K562 (cell line): ENCODE measurements around the gene COG2.

Experiments
- CHD4 ChIP-seq: fragments of 200-600 bp; sonication (generic); IDR thresholded peaks from 3 replicates; pipeline ENCODE4 v1.6.1; 2012; ENCODE audit warnings: low read depth, mild to moderate bottlenecking, mixed read lengths, low read length, inconsistent platforms; ENCODE audit not compliant: insufficient read depth, insufficient replicate concordance, poor library complexity, severe bottlenecking
- SMAD1 ChIP-seq: fragments of 150-350 bp; IDR thresholded peaks from 2 replicates; pipeline ENCODE4 v1.6.1; 2014; ENCODE audit warnings: low read length, low read depth; ENCODE audit not compliant: partially characterized antibody

DNA sequence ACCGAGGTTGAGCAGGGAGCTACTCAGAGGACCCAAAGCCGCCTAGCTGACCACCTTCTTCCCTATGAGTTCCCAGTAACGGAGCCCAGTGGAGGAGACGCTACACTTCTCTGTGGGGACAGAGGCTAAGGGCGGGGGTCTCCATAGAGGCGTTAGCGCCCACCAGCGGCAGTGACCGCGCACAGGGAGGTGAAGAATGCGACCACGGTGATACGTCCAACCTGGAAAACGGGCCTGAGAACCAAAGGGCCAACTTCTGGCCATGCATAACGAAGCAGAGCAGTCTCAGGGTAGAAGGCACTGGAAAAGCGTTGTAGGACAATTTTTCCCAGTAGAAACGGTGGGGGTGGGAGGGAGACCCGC, 400 bp upstream of the COG2 start:
- TF ChIP-seq CHD4 (no peak), SMAD1 (no peak)
